Stimulated activated naive B cell treated with anti-CD40 and anti-IgM and Interleukin-4, amounts not matched to agents 10 μg/mL and 1 μg/mL and 100 μg/mL, for 72 hours (primary cell): ENCODE data around the gene RPL21.

Experiments used
- ATAC-seq, 2 donors: fragments of 150-1000 bp; cut with Tn5 transposase; replicated peaks; 2 replicates each; pipeline ENCODE4 v1.10.0; 2021; ENCODE audit warnings: moderate library complexity in 1 of 2
- DNase-seq: peaks from one replicate; pipeline ENCODE4 v3.0.0; 2021
- H3K27ac Mint-ChIP-seq: one replicate; pipeline ENCODE4 v1.8.0; 2022; ENCODE audit warnings: mild to moderate bottlenecking, mixed read lengths
- H3K27me3 Mint-ChIP-seq, 2 donors: one replicate each; pipeline ENCODE4 v1.8.0; 2022; ENCODE audit warnings: mixed read lengths in 2 of 2
- H3K36me3 Mint-ChIP-seq, 2 donors: one replicate each; pipeline ENCODE4 v1.8.0; 2022; ENCODE audit warnings: mixed read lengths in 2 of 2, mild to moderate bottlenecking in 1 of 2
- H3K4me1 Mint-ChIP-seq, 2 donors: one replicate each; pipeline ENCODE4 v1.8.0; 2022; ENCODE audit warnings: mixed read lengths in 2 of 2, mild to moderate bottlenecking in 1 of 2
- H3K4me3 Mint-ChIP-seq, 2 donors: one replicate each; pipeline ENCODE4 v1.8.0; 2022; ENCODE audit warnings: mild to moderate bottlenecking in 2 of 2, mixed read lengths in 2 of 2, moderate library complexity in 1 of 2
- H3K9me3 Mint-ChIP-seq, 2 donors: one replicate each; pipeline ENCODE4 v1.8.0; 2022; ENCODE audit warnings: mixed read lengths in 2 of 2, mild to moderate bottlenecking in 1 of 2

RPL21 gene

DNA sequence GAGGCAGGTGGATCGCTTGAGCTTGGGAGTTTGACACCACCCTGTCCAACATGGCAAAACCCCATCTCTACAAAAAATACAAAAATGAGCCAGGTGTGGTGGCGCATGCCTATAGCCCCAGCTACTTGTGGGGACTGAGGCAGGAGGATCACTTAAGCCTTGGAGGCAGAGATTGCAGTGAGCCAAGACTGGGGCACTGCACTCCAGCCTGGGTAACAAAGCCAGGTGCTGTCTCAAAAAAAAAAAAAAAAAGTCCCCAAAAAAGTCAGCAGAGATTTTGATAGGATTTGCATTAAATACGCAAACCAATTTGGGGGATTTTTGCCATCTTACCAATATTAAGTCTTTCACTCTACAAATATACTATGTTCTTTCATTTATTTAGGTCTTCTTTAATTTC lies 21.7 kb upstream of the RPL21 start:
- Mint-ChIP-seq H3K36me3 (peaks cover 19 to 23% of the 10 kb centered on the region in 2 donors), H3K9me3 (peaks cover 4 to 8% of the 10 kb centered on the region in 2 donors), H3K27me3 (no peaks in the 10 kb centered on the region), H3K4me1 (peaks cover 11 to 32% of the 10 kb centered on the region in 2 donors), H3K27ac (no peak overlapping the region), H3K4me3 (no peak overlapping the region)
- ATAC-seq (no peak), DNase-seq (no peak)

DNA sequence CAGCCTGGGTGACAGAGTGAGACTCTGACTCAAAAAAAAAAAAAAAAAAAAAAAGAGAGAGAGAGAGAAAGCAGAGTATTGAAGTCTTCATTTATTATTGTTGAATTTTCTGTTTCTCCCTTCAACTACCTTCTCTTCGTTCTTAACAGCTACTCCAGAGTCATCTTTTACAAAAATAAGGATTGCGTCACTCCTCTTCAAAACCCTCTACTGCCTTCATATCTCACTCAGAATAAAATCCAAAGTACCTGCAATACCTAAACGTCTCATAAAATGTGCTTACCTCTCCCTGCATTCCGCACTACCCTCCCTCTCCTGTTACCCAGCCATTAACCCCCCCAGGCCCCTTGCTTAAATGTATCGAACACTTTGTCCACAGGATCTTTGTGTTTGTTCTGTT lies 17.4 kb upstream of the RPL21 start:
- Mint-ChIP-seq H3K27me3 (no peaks in the 10 kb centered on the region), H3K36me3 (peaks cover 19 to 28% of the 10 kb centered on the region in 2 donors), H3K4me3 (no peak overlapping the region), H3K9me3 (peaks cover 4 to 8% of the 10 kb centered on the region in 2 donors), H3K27ac (no peak overlapping the region), H3K4me1 (no peaks in the 10 kb centered on the region)
- ATAC-seq (no peak), DNase-seq (no peak)

DNA sequence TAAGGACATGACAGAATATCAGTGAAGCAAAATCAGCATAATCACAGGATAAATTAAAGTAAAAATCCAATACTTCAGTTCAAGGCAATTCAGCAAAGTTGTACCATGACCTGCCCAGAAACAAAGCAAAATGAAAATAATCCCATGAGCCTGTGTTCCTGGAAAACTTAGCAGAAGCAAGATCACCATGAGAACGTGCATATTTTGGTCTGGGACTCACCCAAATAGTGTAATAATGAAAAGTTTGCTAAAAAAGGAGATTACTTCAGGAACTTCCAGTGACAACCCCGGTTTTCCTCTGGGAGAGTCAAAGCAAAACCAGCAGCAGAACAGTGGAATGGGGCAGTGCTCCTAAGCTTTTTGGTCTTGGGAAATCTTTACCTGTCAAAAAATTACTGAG lies 14.9 kb upstream of the RPL21 start:
- no peak overlapping the region for H3K4me3 Mint-ChIP-seq

DNA sequence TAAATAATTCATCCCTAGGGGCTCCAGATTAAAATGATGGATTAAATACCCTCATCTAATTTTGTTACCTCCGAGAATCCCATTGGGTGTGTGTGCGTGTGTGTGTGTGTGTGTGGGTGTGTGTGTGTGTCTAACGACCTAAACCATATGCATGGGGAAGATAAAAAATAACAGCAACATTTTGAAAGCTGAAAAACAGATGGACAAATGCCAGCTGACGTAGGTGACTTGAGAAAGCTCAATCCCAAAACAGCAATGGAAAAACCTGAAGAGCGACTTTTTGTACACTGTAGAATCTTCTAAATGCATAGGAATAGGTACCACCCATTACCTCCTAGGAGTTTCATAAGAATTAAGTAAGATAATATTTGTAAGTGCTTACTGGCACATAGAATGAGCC lies 8.7 kb upstream of the RPL21 start:
- H3K36me3 Mint-ChIP-seq = peaks cover 24 to 32% of the 10 kb centered on the region in 2 donors
- no peak overlapping the region for H3K4me3 Mint-ChIP-seq
- no peaks in the 10 kb centered on the region for H3K9me3 Mint-ChIP-seq
- DNase-seq (no peak), ATAC-seq (no peak)
- H3K4me1 Mint-ChIP-seq = peaks cover 11 to 18% of the 10 kb centered on the region in 2 donors
- H3K27ac Mint-ChIP-seq = no peak overlapping the region
- no peaks in the 10 kb centered on the region for H3K27me3 Mint-ChIP-seq

More for the DNA sequence above, 14.9 kb upstream of the RPL21 start:
- Mint-ChIP-seq H3K4me1 (no peaks in the 10 kb centered on the region), H3K9me3 (peaks cover 3 to 4% of the 10 kb centered on the region in 2 donors), H3K27me3 (no peaks in the 10 kb centered on the region), H3K36me3 (peaks cover 17 to 24% of the 10 kb centered on the region in 2 donors), H3K27ac (no peak overlapping the region)
- ATAC-seq = no peak
- no peak for DNase-seq

DNA sequence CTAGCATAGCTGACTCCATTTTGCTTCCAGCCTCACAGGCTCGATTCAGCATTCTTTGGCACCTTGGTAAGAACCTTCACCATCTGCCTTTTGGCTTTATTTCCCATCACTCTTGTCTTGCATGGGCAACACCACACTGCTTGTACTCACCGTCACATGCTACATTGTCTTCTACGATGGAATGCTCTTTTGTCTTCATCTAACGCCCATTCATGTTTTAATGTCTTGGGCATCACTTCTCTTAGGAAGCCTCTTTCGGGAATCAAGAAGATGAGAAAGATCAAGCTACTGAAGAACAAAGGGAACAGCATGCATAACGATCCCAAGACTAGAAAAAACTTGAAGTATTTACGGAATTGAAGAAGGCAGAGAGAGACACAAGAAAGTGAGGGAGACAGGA lies 5.7 kb upstream of the RPL21 start:
- Mint-ChIP-seq H3K9me3 (no peaks in the 10 kb centered on the region), H3K4me1 (peaks cover 11 to 36% of the 10 kb centered on the region in 2 donors), H3K4me3 (no peak overlapping the region), H3K27ac (no peak overlapping the region), H3K36me3 (peaks cover 26 to 38% of the 10 kb centered on the region in 2 donors), H3K27me3 (no peaks in the 10 kb centered on the region)
- no peak for ATAC-seq
- no peak for DNase-seq

DNA sequence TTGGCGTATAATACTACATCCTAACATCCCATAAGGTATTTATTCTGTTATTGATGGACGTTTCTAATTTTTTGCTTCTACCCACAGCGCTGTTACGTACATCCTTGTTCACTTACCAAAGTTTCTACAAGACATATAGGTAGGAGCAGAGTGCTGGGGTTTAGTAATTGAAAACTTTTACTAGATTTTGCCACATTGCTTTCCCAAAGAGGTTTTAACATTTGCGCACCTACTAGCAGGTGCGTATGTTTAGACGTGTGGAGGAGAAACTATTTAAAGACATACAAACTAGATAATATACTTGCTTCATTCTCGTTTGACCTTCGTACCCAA lies 559 bp upstream of the RPL21 start:
- Mint-ChIP-seq H3K4me1 (peaks cover 10 to 48% of the 10 kb centered on the region in 2 donors), H3K9me3 (no peaks in the 10 kb centered on the region), H3K4me3 (peak overlapping the region; percentile 96), H3K27me3 (no peaks in the 10 kb centered on the region), H3K36me3 (peaks cover 36 to 46% of the 10 kb centered on the region in 2 donors), H3K27ac (peak overlapping the region; percentile 100)
- ATAC-seq = peak; percentile 7 to 12
- no peak for DNase-seq

DNA sequence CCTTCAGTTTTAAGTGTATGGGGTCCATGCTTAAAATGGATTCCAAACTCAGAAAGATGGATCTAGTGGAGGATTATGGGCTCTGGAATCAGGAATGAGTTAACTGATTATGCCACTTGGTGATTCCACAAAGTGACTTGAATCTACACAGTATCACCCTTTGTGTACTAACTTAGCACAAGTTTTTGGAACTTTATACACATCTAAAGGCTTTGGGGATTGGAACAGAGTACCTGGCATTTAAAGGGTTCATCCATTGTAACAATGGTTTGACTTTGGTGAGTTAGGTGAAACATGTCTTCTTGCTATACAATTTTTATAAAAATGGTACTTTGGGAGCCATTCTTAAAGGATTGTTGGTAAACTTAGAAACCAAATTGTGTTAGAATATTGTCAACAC lies 1.1 kb downstream of the RPL21 start:
- Mint-ChIP-seq H3K9me3 (no peaks in the 10 kb centered on the region), H3K4me1 (peaks cover 8 to 46% of the 10 kb centered on the region in 2 donors), H3K4me3 (peak overlapping the region; percentile 96), H3K36me3 (peaks cover 36 to 48% of the 10 kb centered on the region in 2 donors), H3K27ac (peak overlapping the region; percentile 100), H3K27me3 (no peaks in the 10 kb centered on the region)
- ATAC-seq (no peak), DNase-seq (no peak)

DNA sequence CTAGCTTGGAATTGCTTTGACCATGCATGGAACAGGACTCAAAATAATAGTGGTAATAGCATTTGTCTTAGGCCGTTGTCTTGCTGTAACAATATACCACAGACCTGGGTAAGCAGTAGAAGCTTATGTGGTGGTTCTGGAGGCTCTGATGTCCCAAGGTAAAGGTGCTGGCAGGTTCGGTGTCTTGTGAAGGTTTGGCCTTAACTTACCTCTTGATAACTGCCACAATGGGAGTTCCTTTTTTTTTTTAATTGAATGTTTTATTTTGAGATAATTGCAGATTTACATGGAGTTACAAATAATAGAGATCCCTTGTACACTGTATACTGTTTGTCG lies 5.8 kb downstream of the RPL21 start:
- ATAC-seq = no peak
- peaks cover 32 to 67% of the 10 kb centered on the region in 2 donors for H3K4me1 Mint-ChIP-seq
- H3K36me3 Mint-ChIP-seq = peaks cover 61 to 68% of the 10 kb centered on the region in 2 donors
- H3K9me3 Mint-ChIP-seq = no peaks in the 10 kb centered on the region
- H3K4me3 Mint-ChIP-seq = no peak overlapping the region
- H3K27me3 Mint-ChIP-seq = no peaks in the 10 kb centered on the region
- DNase-seq = no peak
- no peak overlapping the region for H3K27ac Mint-ChIP-seq

DNA sequence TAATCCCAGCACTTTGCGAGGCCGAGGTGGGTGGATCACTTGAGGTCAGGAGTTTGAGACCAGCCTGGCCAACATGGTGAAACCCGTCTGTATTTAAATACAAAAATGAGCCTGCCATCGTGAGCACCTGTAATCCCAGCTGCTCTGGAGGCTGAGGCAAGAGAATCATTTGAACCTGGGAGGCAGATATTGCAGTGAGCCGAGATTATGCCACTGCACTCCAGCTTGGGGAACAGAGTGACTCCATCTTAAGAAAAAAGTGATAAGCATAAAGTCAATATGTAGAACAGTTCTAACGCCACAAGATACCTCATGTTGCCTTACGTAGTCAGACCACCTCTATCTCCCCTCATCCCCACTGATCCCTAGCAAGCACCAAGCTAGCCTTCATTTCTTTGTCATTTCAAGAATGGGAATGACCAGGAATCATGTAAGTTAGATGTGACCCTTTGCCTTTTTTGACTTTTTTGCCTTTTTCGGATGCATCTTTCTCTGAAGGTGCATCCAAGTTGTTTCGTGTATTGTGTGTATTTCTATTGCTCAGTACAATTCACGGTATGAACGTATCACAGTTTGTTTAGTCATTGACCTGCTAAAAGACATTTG lies 6.4 kb downstream of the RPL21 start:
- Mint-ChIP-seq H3K9me3 (no peaks in the 10 kb centered on the region), H3K36me3 (peaks cover 63 to 69% of the 10 kb centered on the region in 2 donors), H3K4me1 (peaks cover 34 to 72% of the 10 kb centered on the region in 2 donors), H3K27me3 (no peaks in the 10 kb centered on the region), H3K27ac (no peak overlapping the region), H3K4me3 (no peak overlapping the region)
- no peak for ATAC-seq
- no peak for DNase-seq

DNA sequence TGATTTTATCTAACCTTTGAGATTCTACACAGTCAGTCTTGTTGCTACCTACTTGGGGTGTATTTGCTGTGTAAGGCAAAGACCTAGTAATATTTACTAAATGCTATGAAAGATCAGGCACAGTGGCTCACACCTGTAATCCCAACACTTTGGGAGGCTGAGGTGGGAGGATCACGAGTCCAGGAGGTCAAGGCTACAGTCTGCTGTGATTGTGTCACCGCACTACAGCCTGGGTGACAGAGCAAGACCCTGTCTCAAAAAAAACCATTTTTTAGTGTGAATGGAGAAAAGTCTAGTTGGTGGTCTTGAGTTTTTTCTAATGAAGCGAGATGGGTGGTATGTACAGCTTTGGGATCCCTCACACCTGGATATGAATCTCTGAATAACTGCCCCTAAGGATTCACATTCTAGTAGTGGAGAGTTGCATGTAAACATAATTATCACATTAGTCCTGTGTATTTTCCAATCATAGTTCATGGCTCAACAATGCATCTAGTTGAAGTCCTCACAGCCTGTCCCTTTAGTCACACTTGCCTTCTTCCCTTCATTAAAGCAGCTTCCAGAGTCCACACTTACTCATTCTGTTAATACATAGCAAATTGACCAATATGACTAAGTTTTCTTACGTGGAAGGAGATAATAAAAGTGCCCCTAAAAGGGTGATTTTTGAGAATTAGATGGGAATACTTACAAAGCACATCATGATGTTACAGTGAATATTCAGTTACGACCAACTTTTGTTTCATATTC lies 7.5 kb downstream of the RPL21 start:
- H3K4me3 Mint-ChIP-seq = peak overlapping the region; percentile 21 to 50
- DNase-seq (no peak), ATAC-seq (no peak)
- H3K27ac Mint-ChIP-seq = peak overlapping the region; percentile 56
- H3K4me1 Mint-ChIP-seq = peaks cover 31 to 65% of the 10 kb centered on the region in 2 donors
- H3K27me3 Mint-ChIP-seq = no peaks in the 10 kb centered on the region
- peaks cover 57 to 64% of the 10 kb centered on the region in 2 donors for H3K36me3 Mint-ChIP-seq
- H3K9me3 Mint-ChIP-seq = no peaks in the 10 kb centered on the region

DNA sequence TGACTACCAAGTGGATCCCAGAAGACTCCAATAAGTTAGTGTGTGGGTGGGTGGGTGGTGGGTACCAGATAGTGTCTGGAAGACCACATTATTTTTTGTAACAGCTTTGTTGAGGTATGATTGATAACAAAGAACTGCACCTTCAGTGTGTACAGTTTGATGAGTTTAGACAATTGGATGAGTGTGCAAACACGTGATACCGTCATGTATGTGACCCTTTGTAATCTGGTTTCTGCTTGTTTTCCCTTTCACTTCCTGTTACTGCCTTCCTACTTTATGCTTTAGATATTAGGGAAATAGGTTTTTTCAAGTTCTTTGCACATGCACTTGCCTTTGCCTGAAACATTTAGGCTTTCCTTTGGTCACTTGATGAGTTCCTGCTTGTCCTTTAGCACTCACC lies 8.5 kb downstream of the RPL21 start:
- DNase-seq (no peak), ATAC-seq (peak; percentile 91 to 95)
- Mint-ChIP-seq H3K4me1 (peaks cover 34 to 57% of the 10 kb centered on the region in 2 donors), H3K4me3 (peak overlapping the region in 1 of 2 donors; percentile 7), H3K27me3 (no peaks in the 10 kb centered on the region), H3K9me3 (no peaks in the 10 kb centered on the region), H3K36me3 (peaks cover 52 to 63% of the 10 kb centered on the region in 2 donors), H3K27ac (peak overlapping the region; percentile 53)

DNA sequence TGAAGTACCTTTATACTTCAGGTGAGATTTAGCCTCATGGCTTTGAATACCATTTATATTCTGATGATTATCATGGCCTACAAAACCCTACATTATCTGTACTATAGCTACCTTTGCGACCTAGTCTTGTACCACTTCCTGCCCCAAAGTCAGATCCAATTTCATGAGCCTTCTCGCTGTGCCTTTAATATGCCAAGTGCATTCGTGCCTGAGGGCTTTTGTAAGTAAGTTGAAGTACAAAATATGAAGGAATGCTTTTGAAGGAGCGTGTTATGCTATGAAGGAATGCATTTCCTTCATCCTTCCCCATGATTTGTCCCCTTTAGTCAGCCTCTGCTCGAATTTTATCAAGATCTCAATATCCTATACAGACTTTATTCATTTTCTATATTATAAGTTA lies 10.0 kb downstream of the RPL21 start:
- H3K27ac Mint-ChIP-seq = peak overlapping the region; percentile 65
- no peaks in the 10 kb centered on the region for H3K27me3 Mint-ChIP-seq
- ATAC-seq (no peak), DNase-seq (no peak)
- H3K4me1 Mint-ChIP-seq = peaks cover 36 to 59% of the 10 kb centered on the region in 2 donors
- H3K36me3 Mint-ChIP-seq = peaks cover 51 to 60% of the 10 kb centered on the region in 2 donors
- H3K9me3 Mint-ChIP-seq = no peaks in the 10 kb centered on the region
- no peak overlapping the region for H3K4me3 Mint-ChIP-seq

DNA sequence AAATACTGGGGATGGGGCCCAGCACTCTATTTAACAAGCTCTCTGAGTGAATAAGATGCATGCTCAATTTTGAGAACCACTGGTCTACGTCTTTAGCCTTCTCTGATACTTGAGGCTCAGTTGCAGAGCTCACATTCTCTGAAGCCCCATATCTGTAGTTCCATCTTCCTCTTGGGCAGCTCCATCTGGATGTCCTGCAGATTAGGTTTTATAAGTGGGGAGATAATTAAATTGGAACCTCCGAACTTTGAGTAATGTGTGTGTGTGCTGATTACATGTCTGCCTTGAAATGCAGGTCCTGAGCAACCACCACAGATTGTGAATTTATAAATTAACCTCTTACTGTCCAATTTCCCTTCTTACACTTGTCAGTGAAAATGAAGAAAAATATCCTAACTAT lies 12.1 kb downstream of the RPL21 start:
- Mint-ChIP-seq H3K9me3 (no peaks in the 10 kb centered on the region), H3K4me3 (no peak overlapping the region)

DNA sequence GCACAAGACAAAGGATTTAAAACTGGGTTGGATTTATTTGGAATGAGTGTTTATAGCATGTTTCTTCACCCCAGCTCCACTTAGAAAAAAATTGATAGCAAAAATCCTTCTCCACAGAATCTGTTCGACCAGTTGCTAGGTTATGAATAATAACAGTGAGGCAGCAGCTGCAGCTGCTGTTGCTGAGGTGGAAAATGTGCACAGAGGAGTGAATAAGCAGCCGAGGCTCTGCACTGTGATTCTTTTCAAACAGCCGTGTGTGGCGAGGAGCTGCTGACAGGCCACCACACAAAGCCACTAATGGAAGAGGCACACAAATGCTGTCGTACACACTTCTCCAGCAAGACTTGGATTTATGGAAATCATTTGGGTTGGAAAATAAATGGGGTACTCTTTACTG lies 12.8 kb downstream of the RPL21 start:
- no peak for DNase-seq

More for the DNA sequence above, 12.1 kb downstream of the RPL21 start:
- ATAC-seq (no peak), DNase-seq (no peak)
- H3K4me1 Mint-ChIP-seq = peaks cover 33 to 54% of the 10 kb centered on the region in 2 donors
- H3K27ac Mint-ChIP-seq = no peak overlapping the region
- peaks cover 44 to 50% of the 10 kb centered on the region in 2 donors for H3K36me3 Mint-ChIP-seq
- no peaks in the 10 kb centered on the region for H3K27me3 Mint-ChIP-seq

DNA sequence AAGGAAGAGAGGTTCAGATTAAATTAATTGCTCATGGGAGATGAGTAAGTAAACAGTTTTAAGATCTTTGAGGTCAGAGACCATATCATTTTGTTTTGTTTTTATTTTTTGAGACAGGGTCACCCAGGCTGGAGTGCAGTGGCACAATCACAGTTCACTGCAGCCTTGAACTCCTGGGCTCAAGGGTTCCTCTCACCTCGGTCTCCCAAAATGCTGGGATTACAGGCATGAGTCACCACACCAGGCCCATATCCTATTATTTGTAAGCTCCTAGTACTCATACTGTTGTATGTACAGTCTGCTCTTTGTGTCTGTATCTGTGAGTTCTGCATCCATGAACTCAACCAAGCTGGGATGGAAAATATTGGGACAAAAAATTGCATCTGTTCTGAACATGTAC lies 13.3 kb downstream of the RPL21 start:
- Mint-ChIP-seq H3K36me3 (peaks cover 32 to 38% of the 10 kb centered on the region in 2 donors), H3K4me1 (peaks cover 23 to 42% of the 10 kb centered on the region in 2 donors), H3K4me3 (no peak overlapping the region), H3K9me3 (no peaks in the 10 kb centered on the region), H3K27me3 (no peaks in the 10 kb centered on the region), H3K27ac (no peak overlapping the region)
- DNase-seq (no peak), ATAC-seq (no peak)

More for the DNA sequence above, 12.8 kb downstream of the RPL21 start:
- Mint-ChIP-seq H3K4me1 (peaks cover 26 to 46% of the 10 kb centered on the region in 2 donors), H3K9me3 (no peaks in the 10 kb centered on the region), H3K4me3 (no peak overlapping the region), H3K27me3 (no peaks in the 10 kb centered on the region), H3K27ac (no peak overlapping the region), H3K36me3 (peaks cover 37 to 43% of the 10 kb centered on the region in 2 donors)
- ATAC-seq = no peak
